ENCODE data around the gene ZSWIM3.

GRCh38 chr20:45821947-45822346 is 35.5 kb upstream of the ZSWIM3 start:
- no peak for TF ChIP-seq POLR2A (IDR thresholded peaks at IDR 0.05; ENCODE audit: low read depth, low read length)
- no peak for TF ChIP-seq FOS (IDR thresholded peaks at IDR 0.05; ENCODE audit: borderline replicate concordance, insufficient read depth, low read length)
- TF ChIP-seq, protein P1, sequence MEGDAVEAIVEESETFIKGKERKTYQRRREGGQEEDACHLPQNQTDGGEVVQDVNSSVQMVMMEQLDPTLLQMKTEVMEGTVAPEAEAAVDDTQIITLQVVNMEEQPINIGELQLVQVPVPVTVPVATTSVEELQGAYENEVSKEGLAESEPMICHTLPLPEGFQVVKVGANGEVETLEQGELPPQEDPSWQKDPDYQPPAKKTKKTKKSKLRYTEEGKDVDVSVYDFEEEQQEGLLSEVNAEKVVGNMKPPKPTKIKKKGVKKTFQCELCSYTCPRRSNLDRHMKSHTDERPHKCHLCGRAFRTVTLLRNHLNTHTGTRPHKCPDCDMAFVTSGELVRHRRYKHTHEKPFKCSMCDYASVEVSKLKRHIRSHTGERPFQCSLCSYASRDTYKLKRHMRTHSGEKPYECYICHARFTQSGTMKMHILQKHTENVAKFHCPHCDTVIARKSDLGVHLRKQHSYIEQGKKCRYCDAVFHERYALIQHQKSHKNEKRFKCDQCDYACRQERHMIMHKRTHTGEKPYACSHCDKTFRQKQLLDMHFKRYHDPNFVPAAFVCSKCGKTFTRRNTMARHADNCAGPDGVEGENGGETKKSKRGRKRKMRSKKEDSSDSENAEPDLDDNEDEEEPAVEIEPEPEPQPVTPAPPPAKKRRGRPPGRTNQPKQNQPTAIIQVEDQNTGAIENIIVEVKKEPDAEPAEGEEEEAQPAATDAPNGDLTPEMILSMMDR (IDR thresholded peaks at IDR 0.05; ENCODE audit: extremely low read depth in 1 of 2, insufficient read depth in 1 of 2, low read depth in 1 of 2, low read length in 2 of 2) = no peak
- no peak for TF ChIP-seq JUN (IDR thresholded peaks at IDR 0.05; ENCODE audit: borderline replicate concordance, insufficient read depth, insufficient read length, low read depth)
- TF ChIP-seq POLR2AphosphoS5 (IDR thresholded peaks at IDR 0.05; ENCODE audit: insufficient read depth, low read depth, low read length) = no peak
- TF ChIP-seq EZH2 (IDR thresholded peaks at IDR 0.05; ENCODE audit: borderline replicate concordance, low read depth, low read length, severe bottlenecking) = no peak
